HG03457 (cell line): Measurements from ENCODE around the gene NEFH.

Experiments used
- ATAC-seq: cut with Tn5 transposase; IDR thresholded peaks from one replicate; pipeline ENCODE4 v1.9.1; 2021; ENCODE audit warnings: moderate number of reproducible peaks; ENCODE audit not compliant: unreplicated experiment

The NEFH gene

GRCh38 chr22:29493636-29494035 lies 13.6 kb downstream of the NEFH start:
- no peak for ATAC-seq

GRCh38 chr22:29499852-29500251 lies 19.8 kb downstream of the NEFH start:
- ATAC-seq = no peak

DNA sequence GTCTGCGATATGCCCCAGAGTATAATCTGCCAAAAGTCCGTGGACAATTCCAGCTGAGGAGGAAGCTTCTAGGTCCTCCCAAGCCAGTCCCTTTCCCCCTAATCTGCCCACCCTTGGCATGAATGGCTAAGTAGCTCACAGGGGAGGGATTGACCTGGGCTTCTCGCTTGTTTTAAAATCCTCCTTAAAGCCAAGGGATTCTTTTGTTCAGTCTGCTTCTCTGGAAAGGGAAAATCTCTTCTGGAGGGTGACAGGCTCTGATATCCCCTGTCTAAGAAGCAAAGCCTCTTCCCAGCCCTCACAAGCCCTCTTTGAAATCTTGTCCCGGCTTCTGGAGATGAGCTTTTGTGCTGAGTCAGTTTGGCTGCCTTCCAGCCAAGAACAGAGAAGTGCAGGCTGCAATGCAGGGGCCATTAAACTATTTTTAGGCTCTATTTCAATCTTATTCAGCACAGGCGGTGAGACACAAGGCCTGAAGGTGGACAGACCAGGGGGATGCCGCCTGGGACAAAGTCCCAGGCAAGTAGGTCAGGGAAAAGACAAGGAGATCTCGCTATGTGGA lies 23.9 kb downstream of the NEFH start:
- ATAC-seq = no peak

DNA sequence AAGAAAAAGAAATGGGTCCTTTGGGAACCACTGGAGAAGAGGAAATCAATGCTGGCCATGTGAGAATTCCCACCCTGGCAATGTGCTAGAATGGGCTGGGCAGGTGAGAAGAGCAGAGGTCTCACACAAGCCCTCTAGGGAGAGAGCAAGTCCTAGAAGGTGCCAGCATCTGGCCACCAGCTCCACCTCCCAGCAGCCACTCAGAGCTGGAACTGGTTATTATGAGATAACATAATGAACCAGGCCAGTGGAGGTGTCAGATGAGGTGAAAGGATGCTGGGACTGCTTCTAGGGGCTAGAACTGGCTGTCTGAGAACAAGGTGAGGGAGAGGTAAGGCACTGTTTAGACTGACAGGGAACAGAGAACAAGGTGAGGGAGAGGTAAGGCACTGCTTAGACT lies 29.3 kb downstream of the NEFH start:
- no peak for ATAC-seq

DNA sequence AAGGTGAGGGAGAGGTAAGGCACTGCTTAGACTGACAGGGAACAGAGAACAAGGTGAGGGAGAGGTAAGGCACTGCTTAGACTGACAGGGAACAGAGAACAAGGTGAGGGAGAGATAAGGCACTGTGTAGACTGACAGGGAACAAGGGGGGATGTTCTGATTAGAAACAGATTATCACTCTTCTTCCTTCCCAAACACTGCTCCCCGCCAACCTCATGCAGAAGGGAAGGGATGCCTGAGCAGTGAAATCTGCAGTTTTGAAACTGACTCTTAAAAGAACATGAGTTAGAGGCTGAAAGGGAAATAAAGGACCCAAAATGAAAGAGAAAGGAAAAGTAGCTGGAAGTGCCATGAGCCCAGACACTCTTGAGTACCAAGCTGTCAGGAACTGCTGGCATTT lies 29.8 kb downstream of the NEFH start:
- ATAC-seq = no peak

GRCh38 chr22:29510542-29510941 lies 30.5 kb downstream of the NEFH start:
- ATAC-seq = no peak

DNA sequence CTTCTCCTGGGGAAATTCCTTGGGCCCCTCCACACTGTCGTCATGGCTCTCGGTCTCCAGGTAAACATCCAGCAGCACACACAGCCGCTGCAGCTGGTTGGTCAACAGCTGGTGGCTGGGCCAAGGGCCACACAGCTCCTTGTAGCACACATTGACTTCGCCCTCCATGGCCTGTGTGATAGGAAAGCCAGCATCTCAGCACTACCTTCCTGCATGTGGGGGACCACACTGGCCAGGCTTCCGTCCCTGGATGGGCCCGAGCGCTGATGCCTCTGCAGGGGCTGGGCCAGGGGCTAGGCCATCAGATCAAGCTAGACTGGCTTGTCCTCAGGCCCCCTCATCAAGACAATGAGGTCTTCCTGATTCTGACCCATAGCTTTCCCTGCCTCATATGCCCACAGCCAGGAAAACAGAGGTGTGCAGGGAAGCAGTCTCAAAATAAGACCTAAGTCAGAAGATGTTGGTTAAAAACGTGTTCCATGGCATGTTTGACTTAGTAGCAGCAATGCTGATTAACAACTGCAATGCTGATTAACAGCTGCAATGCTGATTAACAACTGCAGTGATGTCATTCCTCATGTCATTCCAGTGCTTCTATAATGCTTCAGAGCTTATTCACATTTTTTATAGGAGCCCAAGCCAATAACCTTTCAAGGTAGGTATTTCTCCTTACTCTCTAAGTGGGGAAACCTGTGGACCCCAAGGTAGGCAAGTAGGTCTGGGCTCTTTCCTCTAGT lies 31.3 kb downstream of the NEFH start:
- ATAC-seq = no peak

DNA sequence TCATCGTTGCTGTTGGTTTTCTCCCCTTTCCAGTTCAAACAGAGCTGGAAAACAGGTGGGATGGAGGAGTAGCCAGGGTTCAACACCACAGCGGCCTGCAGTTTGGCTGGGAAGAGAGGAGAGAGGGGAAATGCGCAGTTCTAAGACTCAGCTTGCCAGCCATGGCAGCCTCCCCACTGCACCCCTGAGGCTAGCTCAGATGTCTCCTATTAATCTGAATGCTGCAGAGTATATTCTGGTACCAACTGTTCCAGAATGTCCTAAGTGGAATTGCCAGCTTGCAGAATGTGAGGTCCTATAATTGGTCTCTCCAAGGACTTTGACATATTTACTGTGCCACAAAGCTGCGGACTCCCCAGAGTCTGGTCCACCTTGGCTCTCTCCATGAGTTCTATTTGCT lies 32.0 kb downstream of the NEFH start:
- no peak for ATAC-seq

GRCh38 chr22:29517215-29517908 lies 37.3 kb downstream of the NEFH start:
- no peak for ATAC-seq

DNA sequence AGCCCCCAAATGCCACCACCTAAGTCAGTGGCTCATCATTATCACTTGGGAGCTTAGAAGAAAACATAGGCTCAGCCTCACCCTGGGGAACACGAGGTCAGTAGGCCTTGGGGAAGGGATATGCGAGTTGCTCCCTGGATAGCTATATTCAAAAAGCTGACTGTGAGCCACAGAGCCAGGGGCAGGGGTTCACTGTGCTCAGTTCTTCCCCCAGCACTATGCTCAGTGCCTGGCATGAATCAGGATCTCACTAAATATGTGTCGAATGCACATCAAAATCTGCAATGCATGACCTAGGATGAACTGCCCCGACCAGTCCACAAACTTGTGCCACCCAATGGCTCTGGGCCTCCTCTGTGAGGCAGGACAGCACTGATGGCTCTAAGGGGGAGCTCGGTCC lies 38.4 kb downstream of the NEFH start:
- ATAC-seq = no peak

- no peak for ATAC-seq
Observed at GRCh38 chr22:29519996-29520395, 40.0 kb downstream of the NEFH start.

GRCh38 chr22:29520851-29521250 lies 40.8 kb downstream of the NEFH start:
- no peak for ATAC-seq

- ATAC-seq = no peak
Observed at GRCh38 chr22:29521526-29521925, 41.5 kb downstream of the NEFH start.

DNA sequence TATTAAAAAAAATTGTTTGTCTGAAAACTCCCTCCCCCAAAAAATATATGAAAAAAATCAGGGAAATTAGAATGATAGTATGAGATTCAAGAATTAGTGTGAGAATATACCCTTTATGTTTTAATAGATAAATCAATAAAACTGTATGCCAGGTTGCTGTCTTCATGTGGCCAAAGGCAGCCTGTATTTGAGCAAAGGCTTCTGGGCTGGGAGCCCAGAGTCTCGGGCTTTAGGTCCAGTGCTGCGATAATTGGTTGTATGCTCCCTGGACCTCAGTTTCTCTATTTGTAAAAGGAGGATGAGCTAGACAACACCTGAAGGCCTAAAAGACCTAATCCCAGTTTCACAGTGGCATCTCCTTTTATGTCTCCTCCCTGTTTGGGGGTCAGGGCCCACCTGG lies 43.7 kb downstream of the NEFH start:
- ATAC-seq = no peak

- no peak for ATAC-seq
Observed at GRCh38 chr22:29524442-29525191, 44.6 kb downstream of the NEFH start.

- no peak for ATAC-seq
Observed at GRCh38 chr22:29528144-29528543, 48.1 kb downstream of the NEFH start.

DNA sequence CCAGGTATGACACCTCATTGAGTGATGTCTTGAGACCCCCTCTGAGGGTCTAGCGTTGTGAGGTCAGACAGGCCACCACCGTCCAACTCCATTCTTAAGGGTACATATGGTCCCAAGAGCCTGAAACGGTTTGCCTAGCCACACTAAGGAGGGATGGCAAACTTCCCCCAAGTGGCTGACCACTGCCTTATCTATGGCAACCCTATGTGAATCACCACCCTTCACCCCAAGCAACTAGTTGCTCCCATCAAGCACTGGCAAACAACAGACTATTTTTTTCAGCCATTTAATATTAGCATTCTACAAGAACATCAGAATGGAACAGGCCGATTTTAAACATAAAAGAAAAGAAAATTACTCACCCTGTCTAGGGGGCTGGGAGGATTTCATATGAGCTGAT lies 50.7 kb downstream of the NEFH start:
- ATAC-seq = no peak

DNA sequence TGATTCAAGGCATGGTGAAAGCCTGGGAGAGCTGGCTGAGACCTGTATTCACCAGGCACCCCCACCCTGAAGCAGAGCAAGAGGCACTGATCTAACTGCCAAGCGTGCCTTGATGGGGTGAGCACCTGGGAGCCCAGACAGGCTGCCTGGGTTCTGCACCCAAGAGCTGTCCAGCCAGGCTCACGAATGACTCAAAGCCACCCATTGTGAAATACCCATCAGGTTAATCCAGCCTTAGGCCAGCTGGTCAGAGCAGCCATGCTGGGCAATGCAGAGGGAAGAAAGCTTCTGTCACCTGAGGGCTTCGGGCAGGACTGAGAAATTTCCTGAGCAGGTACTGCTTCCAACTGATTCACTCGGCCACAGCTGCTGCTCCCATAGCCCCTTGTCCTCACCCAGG lies 51.4 kb downstream of the NEFH start:
- no peak for ATAC-seq

- ATAC-seq = no peak
Observed at GRCh38 chr22:29536411-29536810, 56.4 kb downstream of the NEFH start.

- ATAC-seq = no peak
Observed at GRCh38 chr22:29539105-29539504, 59.1 kb downstream of the NEFH start.
